T-helper 2 cell treated with Interferon-gamma antibody and Interleukin-4, amounts not matched to agents 5 μg/mL and 100 μg/mL, for 36 hours (primary cell): ENCODE data around the gene DCC.

ENCODE experiments used
- DNase-seq: peaks from one replicate; pipeline ENCODE4 v3.0.0; 2021; ENCODE audit warnings: low spot score
- H3K27ac Mint-ChIP-seq: one replicate; pipeline ENCODE4 v1.8.0; 2021; ENCODE audit warnings: mild to moderate bottlenecking, mixed read lengths
- H3K27me3 Mint-ChIP-seq: one replicate; pipeline ENCODE4 v1.8.0; 2021; ENCODE audit warnings: low read depth, mixed read lengths
- H3K36me3 Mint-ChIP-seq: one replicate; pipeline ENCODE4 v1.8.0; 2021; ENCODE audit warnings: low read depth, mixed read lengths
- H3K4me1 Mint-ChIP-seq: one replicate; pipeline ENCODE4 v1.8.0; 2021; ENCODE audit warnings: low read depth, mixed read lengths
- H3K4me3 Mint-ChIP-seq: one replicate; pipeline ENCODE4 v1.8.0; 2022; ENCODE audit warnings: mild to moderate bottlenecking, moderate library complexity, mixed read lengths
- H3K9me3 Mint-ChIP-seq: one replicate; pipeline ENCODE4 v1.8.0; 2021; ENCODE audit warnings: mixed read lengths

The DCC gene

DNA sequence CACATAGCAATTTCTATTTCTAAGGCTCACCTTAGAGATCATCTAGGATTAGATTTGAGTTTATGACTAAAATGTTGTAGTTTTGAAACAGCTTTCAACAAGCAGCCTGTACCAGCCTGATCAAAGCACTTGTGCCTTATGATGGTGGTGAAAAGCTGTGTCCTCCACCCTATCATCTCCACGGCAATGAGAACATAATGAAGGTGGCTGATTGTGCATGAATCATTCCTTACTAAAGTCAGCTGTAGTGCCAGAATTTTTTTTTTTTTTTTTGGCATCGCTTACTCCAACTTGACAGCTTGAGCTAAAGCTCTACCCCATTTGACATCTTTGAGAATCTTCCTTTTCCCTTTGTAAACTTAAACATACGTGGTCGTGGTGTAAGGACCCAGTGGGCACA, 86.0 kb downstream of the DCC start:
- H3K27me3 Mint-ChIP-seq, result no peaks in the 10 kb centered on the region

DNA sequence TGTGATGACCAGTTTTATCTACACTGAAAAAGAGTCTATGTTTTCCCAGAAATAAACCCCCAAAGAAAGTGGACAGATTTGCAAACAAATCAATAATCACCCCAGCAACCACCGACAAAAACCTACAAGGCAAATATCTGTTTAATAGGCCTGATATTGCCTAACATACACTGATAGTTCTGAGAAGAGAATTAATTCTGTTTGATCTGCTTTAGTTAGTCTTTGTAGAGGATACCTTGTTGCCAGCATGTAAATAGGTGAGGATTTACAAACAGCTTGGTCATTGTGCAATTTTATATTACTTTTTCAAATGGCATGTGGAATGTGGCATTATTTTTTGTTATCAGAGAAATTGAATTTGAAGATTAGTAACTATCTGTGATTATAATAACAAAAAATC, 86.5 kb downstream of the DCC start:
- Mint-ChIP-seq H3K9me3 (peaks cover 9% of the 10 kb centered on the region), H3K27ac (no peak overlapping the region), H3K4me3 (no peak overlapping the region), H3K27me3 (no peaks in the 10 kb centered on the region), H3K36me3 (no peaks in the 10 kb centered on the region), H3K4me1 (no peaks in the 10 kb centered on the region)
- no peak for DNase-seq

More for the DNA sequence above, 86.0 kb downstream of the DCC start:
- H3K4me3 Mint-ChIP-seq, result no peak overlapping the region
- peaks cover 9% of the 10 kb centered on the region for H3K9me3 Mint-ChIP-seq
- no peak overlapping the region for H3K27ac Mint-ChIP-seq
- no peaks in the 10 kb centered on the region for H3K4me1 Mint-ChIP-seq
- H3K36me3 Mint-ChIP-seq, result no peaks in the 10 kb centered on the region
- DNase-seq, result no peak

DNA sequence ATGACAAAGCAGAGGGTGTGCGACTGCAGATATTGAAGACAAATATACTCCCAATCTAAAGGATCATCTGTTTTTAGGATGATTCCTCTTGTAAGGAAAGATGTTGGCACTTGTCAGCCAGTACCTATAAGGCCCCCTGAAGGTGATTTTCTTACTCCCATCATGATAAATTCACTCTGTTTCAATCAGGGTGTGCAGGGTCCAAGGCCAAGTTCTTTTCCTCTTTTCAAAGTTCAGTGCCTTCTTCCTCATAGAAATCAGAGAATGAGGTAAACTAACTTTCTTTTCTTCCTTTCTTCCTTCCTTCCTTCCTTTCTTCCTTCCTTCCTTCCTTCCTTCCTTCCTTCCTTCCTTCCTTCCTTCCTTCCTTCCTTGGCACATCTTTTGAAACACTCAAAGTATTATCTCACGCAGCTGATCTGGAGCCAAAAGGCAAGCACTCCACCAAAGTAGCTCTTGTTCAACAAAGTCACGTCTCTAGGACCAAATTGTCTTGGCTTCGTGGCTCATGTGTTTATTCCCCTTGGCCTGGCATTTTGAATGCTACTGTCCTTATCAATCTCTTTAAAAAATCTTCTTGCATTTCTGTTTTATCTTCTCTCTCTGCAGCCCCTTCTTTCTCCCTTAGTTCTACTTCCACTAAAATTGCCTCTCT, 87.7 kb downstream of the DCC start:
- Mint-ChIP-seq H3K27me3 (no peaks in the 10 kb centered on the region), H3K4me1 (no peaks in the 10 kb centered on the region)

DNA sequence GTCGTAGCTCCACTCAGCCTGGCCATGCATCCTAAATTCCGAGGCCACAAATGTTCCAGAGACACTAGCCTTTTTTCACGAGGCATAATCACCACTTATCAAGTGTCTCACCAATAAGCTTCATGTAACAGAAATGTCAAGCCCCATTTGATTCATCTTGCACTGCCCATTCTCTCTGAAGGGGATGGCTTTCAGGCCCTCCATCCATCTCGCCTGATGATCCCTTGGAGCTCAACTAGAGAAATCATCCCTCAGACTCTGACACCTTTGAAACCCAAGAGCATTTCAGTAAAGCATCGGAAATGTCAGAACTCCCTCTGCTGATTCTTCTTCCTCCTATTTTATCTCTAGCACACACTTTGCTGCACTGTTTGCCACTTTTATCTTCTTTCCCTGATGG, 91.7 kb downstream of the DCC start:
- no peak for DNase-seq
- no peak overlapping the region for H3K4me3 Mint-ChIP-seq
- H3K36me3 Mint-ChIP-seq, result no peaks in the 10 kb centered on the region
- no peaks in the 10 kb centered on the region for H3K4me1 Mint-ChIP-seq
- no peaks in the 10 kb centered on the region for H3K27me3 Mint-ChIP-seq
- no peak overlapping the region for H3K27ac Mint-ChIP-seq
- H3K9me3 Mint-ChIP-seq, result peaks cover 4% of the 10 kb centered on the region

More for the DNA sequence above, 87.7 kb downstream of the DCC start:
- H3K4me3 Mint-ChIP-seq, result no peak overlapping the region
- peaks cover 5% of the 10 kb centered on the region for H3K9me3 Mint-ChIP-seq
- no peak overlapping the region for H3K27ac Mint-ChIP-seq
- no peaks in the 10 kb centered on the region for H3K36me3 Mint-ChIP-seq
- no peak for DNase-seq

DNA sequence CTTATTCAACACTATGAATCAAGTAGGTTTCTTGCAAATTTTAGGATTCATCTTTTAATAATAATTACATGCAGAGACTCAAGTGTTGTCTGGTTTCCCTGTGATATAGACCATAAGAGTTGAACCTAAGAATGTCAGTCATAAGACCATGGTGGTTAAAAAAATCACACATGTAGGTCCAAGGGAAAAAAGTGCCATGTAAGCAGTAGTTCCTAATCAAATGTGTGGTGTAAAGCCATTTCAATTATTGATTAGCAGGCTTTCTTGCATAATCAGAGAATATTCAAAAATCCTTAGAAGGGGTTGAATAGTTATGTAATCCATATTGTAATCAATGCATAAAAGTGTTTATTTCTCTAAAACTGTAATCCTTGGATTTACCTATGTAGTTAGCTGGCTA, 93.8 kb downstream of the DCC start:
- peaks cover 4% of the 10 kb centered on the region for H3K9me3 Mint-ChIP-seq
- DNase-seq, result no peak
- no peaks in the 10 kb centered on the region for H3K36me3 Mint-ChIP-seq
- no peaks in the 10 kb centered on the region for H3K27me3 Mint-ChIP-seq
- H3K27ac Mint-ChIP-seq, result no peak overlapping the region
- no peak overlapping the region for H3K4me3 Mint-ChIP-seq
- H3K4me1 Mint-ChIP-seq, result no peaks in the 10 kb centered on the region

DNA sequence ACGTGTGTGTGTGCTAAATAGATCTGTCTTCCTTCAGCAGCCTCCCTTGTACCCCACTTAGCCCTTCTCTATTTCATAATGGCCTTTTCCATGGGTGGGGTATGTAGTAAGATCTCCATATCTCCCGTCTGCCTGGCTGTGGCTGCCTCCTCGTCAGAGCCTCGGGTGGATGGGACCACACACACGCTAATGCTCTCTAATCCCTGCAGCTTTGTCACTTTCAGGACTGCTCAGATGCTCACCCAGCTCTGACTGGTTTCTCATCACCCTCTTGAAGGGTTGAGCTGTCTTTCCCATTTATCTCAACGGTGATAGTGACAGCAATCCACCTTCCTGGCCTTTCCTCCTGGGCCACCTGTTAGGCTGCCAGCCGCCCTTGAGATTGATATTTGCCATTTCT, 95.3 kb downstream of the DCC start:
- Mint-ChIP-seq H3K4me1 (no peaks in the 10 kb centered on the region), H3K27me3 (no peaks in the 10 kb centered on the region), H3K9me3 (peaks cover 4% of the 10 kb centered on the region), H3K4me3 (no peak overlapping the region), H3K27ac (no peak overlapping the region), H3K36me3 (no peaks in the 10 kb centered on the region)
- no peak for DNase-seq

DNA sequence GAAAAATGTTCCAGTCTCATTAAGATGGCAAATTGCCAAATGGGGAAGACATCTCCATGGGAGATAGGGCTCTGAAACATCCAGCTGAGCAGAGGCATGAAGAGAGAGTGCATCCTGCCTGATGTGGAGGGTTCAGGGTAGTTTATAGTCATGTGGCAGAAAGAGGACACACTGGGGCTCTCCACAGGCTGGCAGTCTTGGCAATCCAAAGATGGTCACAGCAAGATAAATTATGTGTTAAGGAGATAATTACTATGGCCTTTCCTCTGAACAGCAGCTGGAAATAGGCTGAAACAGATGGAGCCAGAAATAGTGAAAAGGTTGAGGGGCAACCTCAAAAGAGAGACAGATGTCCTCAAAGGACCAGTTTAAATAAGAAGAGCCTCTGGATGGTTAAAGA, 97.2 kb downstream of the DCC start:
- H3K9me3 Mint-ChIP-seq, result peaks cover 4% of the 10 kb centered on the region
- H3K27ac Mint-ChIP-seq, result no peak overlapping the region
- no peaks in the 10 kb centered on the region for H3K4me1 Mint-ChIP-seq
- no peak overlapping the region for H3K4me3 Mint-ChIP-seq
- no peaks in the 10 kb centered on the region for H3K36me3 Mint-ChIP-seq
- DNase-seq, result no peak
- no peaks in the 10 kb centered on the region for H3K27me3 Mint-ChIP-seq

DNA sequence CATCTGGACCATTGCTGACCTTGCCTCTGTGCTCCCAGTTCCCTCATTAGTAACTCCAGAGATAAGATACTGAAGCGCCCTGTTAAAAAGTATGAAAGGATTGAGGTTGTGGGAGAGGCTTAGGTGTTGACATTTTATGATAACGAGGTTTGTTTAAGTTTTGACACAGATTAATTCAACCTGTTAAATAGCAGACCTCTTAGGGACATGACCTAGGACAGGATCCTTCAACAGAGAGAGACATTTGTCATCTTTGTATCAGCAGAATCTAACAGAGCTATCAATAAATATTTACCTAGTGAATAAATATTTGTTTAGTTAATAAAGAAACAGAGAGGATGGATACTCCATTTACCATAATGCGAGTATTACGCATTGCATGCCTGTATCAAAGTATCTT, 99.5 kb downstream of the DCC start:
- H3K36me3 Mint-ChIP-seq, result no peaks in the 10 kb centered on the region
- DNase-seq, result no peak
- H3K27ac Mint-ChIP-seq, result no peak overlapping the region
- no peak overlapping the region for H3K4me3 Mint-ChIP-seq
- H3K27me3 Mint-ChIP-seq, result no peaks in the 10 kb centered on the region
- H3K9me3 Mint-ChIP-seq, result peaks cover 9% of the 10 kb centered on the region
- H3K4me1 Mint-ChIP-seq, result no peaks in the 10 kb centered on the region

DNA sequence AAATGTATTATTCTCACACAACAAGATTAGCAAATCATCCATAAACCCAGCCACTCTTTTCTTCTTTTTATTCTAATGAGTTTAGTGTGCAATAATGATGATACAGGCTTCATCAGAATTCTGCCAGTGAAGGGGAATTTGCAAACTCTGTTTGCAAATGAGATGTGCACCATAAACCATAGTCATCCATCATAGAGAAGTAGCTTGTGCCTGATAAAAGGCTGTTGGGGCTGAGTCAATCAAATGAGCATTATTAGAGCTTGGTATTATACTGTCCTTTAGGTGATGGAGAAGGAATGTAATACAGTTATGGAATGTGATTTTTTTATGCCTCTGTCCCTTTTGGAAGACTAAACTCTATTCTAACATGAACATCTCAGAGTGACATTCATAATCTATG, 101.8 kb downstream of the DCC start:
- H3K4me1 Mint-ChIP-seq, result no peaks in the 10 kb centered on the region
- DNase-seq, result no peak
- H3K36me3 Mint-ChIP-seq, result no peaks in the 10 kb centered on the region
- peaks cover 5% of the 10 kb centered on the region for H3K9me3 Mint-ChIP-seq
- H3K27ac Mint-ChIP-seq, result no peak overlapping the region
- H3K27me3 Mint-ChIP-seq, result no peaks in the 10 kb centered on the region
- H3K4me3 Mint-ChIP-seq, result no peak overlapping the region

DNA sequence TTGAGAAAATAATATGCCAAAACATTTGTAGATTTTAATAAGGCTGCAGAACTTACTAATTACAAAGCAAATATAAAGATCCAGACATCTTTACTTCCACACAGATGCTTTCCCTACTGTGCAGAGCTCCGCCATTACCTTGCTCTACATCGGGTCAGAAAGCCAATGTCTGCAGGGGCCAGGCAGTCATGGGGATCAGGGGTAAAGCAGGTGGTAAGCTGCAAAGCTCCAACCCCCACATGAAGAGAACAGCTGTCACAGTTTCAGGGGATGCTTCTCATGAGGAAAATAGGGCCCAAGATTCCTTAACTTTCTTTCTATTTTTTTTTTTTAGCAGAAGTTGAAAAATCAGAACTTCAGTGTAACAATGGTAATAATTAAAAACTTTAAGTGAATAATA, 102.7 kb downstream of the DCC start:
- Mint-ChIP-seq H3K4me3 (no peak overlapping the region), H3K27me3 (no peaks in the 10 kb centered on the region), H3K36me3 (no peaks in the 10 kb centered on the region), H3K4me1 (no peaks in the 10 kb centered on the region), H3K27ac (no peak overlapping the region), H3K9me3 (peaks cover 5% of the 10 kb centered on the region)
- no peak for DNase-seq

DNA sequence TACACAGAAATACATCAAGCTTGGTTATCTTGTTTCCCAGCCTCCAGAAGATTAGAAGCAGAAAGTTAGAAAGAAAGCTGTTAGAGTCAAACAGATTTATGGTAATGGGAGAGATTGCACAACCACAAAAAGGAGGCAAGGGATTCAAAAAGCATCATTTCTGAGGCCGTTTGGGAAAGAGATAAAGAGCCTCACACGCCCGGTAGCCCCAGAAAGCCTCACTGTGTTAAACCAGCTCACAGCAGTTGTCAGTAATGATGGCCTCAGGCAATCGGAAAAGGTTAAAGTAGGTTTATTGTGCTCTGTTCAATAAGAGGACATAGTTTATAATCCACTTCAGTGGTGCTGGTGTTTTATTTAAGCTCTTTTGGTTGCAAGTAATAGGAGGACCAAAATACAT, 111.3 kb downstream of the DCC start:
- H3K27me3 Mint-ChIP-seq, result no peaks in the 10 kb centered on the region
- no peaks in the 10 kb centered on the region for H3K4me1 Mint-ChIP-seq
- peaks cover 11% of the 10 kb centered on the region for H3K9me3 Mint-ChIP-seq
- H3K27ac Mint-ChIP-seq, result no peak overlapping the region
- no peaks in the 10 kb centered on the region for H3K36me3 Mint-ChIP-seq
- no peak overlapping the region for H3K4me3 Mint-ChIP-seq
- DNase-seq, result no peak

DNA sequence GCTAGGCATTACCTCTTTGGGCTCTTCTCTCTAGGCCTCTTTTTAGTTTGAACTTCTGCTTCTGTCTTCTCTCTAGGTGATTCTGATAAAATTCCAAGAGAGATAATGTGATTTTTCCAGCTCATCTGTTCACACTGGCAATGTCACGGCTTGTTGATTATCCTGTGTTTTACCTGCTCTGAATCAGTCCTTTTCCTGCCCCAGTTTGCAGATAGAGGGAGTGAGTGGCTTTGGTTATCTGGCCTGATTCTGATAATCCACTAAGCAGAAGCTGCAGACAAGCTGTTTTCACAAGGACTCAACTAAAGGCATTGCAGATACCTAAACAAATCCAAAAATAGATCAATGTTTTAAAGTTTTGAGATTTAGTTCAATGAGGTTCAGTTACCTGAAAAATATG, 111.9 kb downstream of the DCC start:
- H3K36me3 Mint-ChIP-seq, result no peaks in the 10 kb centered on the region
- no peak overlapping the region for H3K4me3 Mint-ChIP-seq
- H3K9me3 Mint-ChIP-seq, result peaks cover 11% of the 10 kb centered on the region
- H3K27ac Mint-ChIP-seq, result no peak overlapping the region
- DNase-seq, result no peak
- H3K27me3 Mint-ChIP-seq, result no peaks in the 10 kb centered on the region
- no peaks in the 10 kb centered on the region for H3K4me1 Mint-ChIP-seq

DNA sequence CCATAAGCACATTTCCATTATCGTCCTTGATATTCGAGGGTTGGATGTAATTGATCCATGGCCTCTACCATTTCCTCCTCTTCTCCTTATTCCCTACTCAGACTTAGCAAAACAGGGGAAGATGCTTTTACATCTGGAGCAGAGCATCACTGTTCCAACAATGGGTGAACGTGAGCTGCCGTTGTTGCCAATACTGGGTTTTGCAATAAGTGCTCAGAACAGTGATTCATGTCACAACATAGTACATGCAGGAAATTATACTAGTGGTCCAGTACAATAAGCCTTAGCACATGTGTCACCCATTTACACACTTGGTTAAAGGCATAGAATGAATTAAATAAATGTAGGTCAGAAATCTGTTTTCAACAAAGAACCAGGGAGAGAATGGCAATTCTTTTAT, 112.4 kb downstream of the DCC start:
- Mint-ChIP-seq H3K36me3 (no peaks in the 10 kb centered on the region), H3K9me3 (peaks cover 11% of the 10 kb centered on the region), H3K4me3 (no peak overlapping the region), H3K4me1 (no peaks in the 10 kb centered on the region), H3K27me3 (no peaks in the 10 kb centered on the region), H3K27ac (no peak overlapping the region)
- no peak for DNase-seq

DNA sequence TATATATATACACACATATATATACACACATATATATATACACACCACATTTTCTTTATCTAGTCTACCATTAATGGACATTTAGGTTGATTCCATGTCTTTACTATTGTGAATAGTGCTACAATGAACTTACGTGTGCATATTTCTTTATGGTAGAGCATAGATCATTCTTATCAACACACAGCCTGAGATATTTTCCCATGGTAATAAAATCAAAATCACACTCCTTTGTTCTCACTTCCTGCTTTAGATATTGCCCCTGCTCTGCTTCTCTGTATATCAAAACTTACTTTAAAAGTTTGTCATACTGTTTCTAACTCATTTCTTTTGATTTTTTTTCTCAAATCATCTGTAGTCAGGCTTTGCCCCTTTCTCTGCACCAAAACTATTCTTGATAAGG, 119.9 kb downstream of the DCC start:
- Mint-ChIP-seq H3K4me1 (no peaks in the 10 kb centered on the region), H3K4me3 (no peak overlapping the region), H3K9me3 (peaks cover 5% of the 10 kb centered on the region), H3K27ac (no peak overlapping the region), H3K36me3 (no peaks in the 10 kb centered on the region), H3K27me3 (no peaks in the 10 kb centered on the region)
- no peak for DNase-seq

DNA sequence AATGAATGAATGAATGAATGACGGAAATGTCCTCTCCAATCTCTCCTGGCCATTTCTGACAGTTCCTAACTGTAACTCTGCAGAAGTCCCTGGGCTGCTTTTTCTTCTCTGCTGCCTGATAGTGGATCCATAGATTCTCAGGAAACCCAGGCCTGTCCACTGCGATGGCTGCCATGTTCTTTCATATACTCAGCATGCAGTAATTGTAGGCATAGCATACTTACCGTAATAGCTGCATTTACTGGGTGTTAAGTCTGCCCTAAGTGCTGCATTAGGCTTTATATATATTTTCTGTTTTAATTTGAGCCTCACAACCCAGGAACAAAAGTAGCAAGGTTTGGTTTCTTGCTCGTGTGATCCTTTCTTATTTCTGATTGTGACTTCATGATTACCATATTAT, 122.9 kb downstream of the DCC start:
- H3K36me3 Mint-ChIP-seq, result no peaks in the 10 kb centered on the region
- no peak overlapping the region for H3K4me3 Mint-ChIP-seq
- H3K27ac Mint-ChIP-seq, result no peak overlapping the region
- H3K9me3 Mint-ChIP-seq, result peaks cover 7% of the 10 kb centered on the region
- H3K4me1 Mint-ChIP-seq, result no peaks in the 10 kb centered on the region
- H3K27me3 Mint-ChIP-seq, result no peaks in the 10 kb centered on the region
- DNase-seq, result no peak
